ENCODE data around the gene ACTA1. TPM values are rescaled to one million over a fixed set of nuclear protein-coding genes. Genes with fewer than 3 reads are reported as not detected.

Gene ACTA1
- total RNA-seq, 3 donors from 2014 or later, result 2.8 to 4.1 TPM; not detected in 1

DNA sequence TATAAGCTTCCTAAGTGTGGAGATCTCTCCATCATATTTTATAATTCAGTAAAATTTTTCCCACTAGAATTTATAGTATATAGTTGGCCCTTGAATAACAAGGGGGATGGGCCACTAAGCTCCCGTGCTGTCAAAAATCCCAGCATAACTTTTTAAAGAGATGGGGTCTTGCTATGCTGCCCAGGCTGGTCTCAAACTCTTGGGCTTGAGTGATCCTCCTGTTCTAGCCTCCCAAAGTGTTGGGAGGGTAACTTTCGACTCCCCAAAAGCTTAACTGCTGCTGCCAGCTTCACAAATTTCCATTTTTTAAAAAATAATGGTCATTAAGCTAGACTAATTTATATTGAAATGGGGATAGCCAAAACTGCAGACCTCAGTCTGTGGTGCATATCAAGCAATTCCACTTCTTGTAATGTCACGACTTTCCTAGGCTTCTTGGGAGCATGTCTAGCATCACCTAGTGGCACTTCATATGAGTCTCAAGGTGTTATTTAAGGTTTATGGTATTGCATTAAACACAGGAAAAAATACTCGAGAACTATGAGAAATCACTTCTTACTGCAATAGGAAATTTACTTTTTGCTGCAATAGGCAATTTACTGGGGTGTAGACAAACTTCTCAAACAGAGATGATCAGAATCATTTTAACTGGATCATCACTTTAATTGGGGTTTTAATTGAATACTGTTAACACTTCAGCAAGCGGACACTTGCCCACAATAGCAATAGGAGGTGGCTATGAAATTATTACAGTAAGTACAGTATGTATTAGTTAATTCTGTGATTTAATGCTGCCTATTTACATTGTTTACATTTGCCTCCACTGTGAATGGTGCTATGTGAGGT lies 19.3 kb upstream of the ACTA1 start:
- DNase-seq (no peak), ATAC-seq (no peak)
- H3K4me1 ChIP-seq (ENCODE audit: low read depth), result no peaks in the 10 kb centered on the region
- no peaks in the 10 kb centered on the region for H3K36me3 ChIP-seq (ENCODE audit: low read depth)
- no peaks in the 10 kb centered on the region for H3K9me3 ChIP-seq
- intact Hi-C loops (cut with DNase I, micrococcal nuclease), result loop anchor here in 1 of 2 donors (10.0 kb wide), 1 partner anchor 198 kb away; no protein-coding TSS in a partner anchor
- TF ChIP-seq, protein P1, sequence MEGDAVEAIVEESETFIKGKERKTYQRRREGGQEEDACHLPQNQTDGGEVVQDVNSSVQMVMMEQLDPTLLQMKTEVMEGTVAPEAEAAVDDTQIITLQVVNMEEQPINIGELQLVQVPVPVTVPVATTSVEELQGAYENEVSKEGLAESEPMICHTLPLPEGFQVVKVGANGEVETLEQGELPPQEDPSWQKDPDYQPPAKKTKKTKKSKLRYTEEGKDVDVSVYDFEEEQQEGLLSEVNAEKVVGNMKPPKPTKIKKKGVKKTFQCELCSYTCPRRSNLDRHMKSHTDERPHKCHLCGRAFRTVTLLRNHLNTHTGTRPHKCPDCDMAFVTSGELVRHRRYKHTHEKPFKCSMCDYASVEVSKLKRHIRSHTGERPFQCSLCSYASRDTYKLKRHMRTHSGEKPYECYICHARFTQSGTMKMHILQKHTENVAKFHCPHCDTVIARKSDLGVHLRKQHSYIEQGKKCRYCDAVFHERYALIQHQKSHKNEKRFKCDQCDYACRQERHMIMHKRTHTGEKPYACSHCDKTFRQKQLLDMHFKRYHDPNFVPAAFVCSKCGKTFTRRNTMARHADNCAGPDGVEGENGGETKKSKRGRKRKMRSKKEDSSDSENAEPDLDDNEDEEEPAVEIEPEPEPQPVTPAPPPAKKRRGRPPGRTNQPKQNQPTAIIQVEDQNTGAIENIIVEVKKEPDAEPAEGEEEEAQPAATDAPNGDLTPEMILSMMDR (IDR thresholded peaks at IDR 0.05), result no peak
- no peak overlapping the region for H3K4me3 ChIP-seq

DNA sequence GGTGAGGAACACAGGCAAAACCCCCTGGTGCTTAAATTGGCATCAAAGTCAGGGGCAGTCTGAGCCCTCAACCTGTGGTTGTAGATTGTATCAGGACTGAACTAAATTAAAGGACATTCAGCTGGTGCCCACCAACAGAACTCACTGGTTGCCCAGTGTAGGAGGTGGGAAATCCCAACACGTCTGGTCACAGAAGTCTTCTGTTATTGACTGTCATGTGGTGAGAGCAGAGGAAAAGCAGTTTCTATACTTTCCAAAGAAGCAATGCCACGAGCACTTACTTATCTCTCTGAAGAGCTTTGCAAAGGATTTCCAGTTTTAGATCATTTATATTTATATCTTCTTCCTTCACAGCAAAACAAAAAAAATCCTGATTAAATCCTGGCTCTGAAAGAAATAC lies 15.0 kb upstream of the ACTA1 start:
- Histone ChIP-seq H3K9me3 (no peaks in the 10 kb centered on the region), H3K4me1 (ENCODE audit: low read depth) (no peaks in the 10 kb centered on the region), H3K36me3 (ENCODE audit: low read depth) (no peaks in the 10 kb centered on the region), H3K4me3 (no peak overlapping the region)
- no peak for DNase-seq
- intact Hi-C loops (cut with DNase I, micrococcal nuclease), result no loop called here
- ATAC-seq, result no peak
- TF ChIP-seq, protein P1 (IDR thresholded peaks at IDR 0.05), result no peak

DNA sequence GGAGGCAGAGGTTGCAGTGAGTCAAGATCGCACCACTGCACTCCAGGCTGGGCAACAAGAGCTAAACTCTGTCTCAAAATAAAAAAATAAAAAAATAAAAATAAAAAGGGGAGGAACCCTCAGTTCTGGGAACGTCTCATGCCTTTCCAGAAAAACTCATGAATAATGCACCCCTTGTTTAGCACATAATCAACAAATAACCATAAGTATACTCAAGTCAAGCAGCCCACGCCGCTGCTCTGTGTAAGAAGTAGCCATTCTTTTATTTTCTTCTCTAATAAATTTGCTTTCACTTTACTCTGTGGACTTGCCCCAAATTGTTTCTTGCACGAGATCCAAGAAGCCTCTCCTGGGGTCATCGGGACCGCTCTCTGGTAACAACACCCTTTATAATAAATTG lies 14.5 kb upstream of the ACTA1 start:
- H3K4me1 ChIP-seq (ENCODE audit: low read depth), result no peaks in the 10 kb centered on the region
- H3K4me3 ChIP-seq, result no peak overlapping the region
- no peaks in the 10 kb centered on the region for H3K36me3 ChIP-seq (ENCODE audit: low read depth)
- intact Hi-C loops (cut with DNase I, micrococcal nuclease), result no loop called here
- TF ChIP-seq, protein P1 (IDR thresholded peaks at IDR 0.05), result no peak
- no peak for ATAC-seq
- no peaks in the 10 kb centered on the region for H3K9me3 ChIP-seq
- no peak for DNase-seq

DNA sequence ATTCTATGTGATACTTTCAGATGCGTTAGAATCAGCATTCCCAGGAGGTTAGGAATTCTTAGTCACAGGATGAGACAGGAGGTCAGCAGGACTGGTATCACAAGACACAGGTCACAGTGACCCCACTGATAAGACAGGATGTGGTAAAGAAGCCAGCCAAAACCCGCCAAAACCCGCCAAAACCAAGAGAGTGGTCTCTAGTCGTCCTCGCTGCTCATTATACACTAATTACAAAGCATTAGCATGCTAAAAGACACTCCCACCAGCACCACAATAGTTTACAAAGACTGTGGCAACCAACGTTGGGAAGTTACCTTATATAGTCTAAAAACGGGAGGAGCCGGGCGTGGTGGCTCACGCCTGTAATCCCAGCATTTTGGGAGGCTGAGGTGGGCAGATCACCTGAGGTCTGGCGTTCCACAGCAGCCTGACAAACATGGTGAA lies 13.9 kb upstream of the ACTA1 start:
- Histone ChIP-seq H3K4me3 (no peak overlapping the region), H3K36me3 (ENCODE audit: low read depth) (no peaks in the 10 kb centered on the region)

DNA sequence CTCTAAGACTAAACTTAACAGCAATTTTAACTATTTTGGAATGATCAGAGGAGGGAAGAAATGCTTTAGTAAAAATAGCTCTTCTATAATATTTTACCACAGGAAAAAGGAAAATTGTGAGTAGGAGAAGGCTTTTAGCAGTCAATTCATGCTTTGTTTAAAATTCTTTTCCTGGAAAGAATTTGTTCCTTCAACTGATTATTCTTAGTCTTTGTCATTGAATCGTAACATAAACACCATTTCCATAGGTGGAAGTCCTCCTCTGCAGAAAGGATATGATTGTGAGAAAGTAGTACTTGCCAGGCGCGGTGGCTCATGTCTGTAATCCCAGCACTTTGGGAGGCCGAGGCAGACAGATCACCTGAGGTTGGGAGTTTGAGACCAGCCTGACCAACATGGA lies 11.9 kb upstream of the ACTA1 start:
- Histone ChIP-seq H3K4me3 (no peak overlapping the region), H3K36me3 (ENCODE audit: low read depth) (no peaks in the 10 kb centered on the region), H3K4me1 (ENCODE audit: low read depth) (no peaks in the 10 kb centered on the region), H3K9me3 (no peaks in the 10 kb centered on the region)
- TF ChIP-seq, protein P1 (IDR thresholded peaks at IDR 0.05), result no peak
- no peak for DNase-seq
- no peak for ATAC-seq
- intact Hi-C loops (cut with DNase I, micrococcal nuclease), result no loop called here

More for the DNA sequence above, 13.9 kb upstream of the ACTA1 start:
- TF ChIP-seq, protein P1 (IDR thresholded peaks at IDR 0.05), result no peak
- Histone ChIP-seq H3K4me1 (ENCODE audit: low read depth) (no peaks in the 10 kb centered on the region), H3K9me3 (no peaks in the 10 kb centered on the region)
- intact Hi-C loops (cut with DNase I, micrococcal nuclease), result no loop called here
- DNase-seq (no peak), ATAC-seq (no peak)
